ENCODE data around the gene MDH1B. TPM values are rescaled to one million over a fixed set of nuclear protein-coding genes. Genes with fewer than 3 reads are reported as not detected.

Gene MDH1B
- total RNA-seq, 1 experiment from 2014 or later, result 1.3 TPM

DNA sequence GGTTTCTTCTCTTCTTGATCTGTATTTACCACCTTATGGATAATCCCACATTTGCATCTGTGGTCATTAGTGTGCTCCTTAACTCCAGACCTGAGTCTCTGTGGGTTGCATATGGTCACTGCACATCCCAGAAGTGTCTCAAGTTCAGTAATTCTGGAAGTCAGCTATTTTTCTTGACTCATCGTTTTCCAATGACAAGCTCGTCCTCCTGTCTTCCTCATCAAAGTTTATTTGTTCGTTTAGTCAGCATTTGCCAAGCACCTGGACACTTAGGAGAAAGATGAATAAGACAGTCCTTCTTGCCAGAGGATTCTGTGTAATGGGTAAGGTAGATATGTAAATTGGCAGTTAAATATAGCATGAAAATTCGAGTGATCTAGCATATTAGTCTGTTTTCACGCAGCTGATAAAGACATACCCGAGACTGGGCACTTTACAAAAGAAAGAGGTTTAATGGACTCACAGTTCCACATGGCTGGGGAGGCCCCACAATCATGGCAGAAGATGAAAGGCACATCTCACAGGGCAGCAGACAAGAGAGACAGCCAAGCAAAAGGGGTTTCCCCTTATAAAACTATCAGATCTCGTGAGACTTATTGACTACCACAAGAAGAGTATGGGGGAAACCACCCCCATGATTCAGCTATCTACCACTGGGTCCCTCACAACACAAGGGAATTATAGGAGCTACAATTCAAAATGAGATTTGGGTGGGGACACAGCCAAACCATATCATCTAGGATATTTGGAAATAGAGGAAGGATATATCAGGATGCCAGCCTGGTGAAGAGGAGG is 19.6 kb upstream of the MDH1B start:
- no peak overlapping the region for H2BK12ac ChIP-seq (ENCODE audit: insufficient read length, low read depth, low read length)
- no peak overlapping the region for H3K4me2 ChIP-seq (ENCODE audit: insufficient read depth, insufficient read length, low read length)
- no peak overlapping the region for H2AK5ac ChIP-seq (ENCODE audit: insufficient read length, low read length)
- no CpG with 5 or more reads among the region's 7 CpGs for WGBS (ENCODE audit: extremely low coverage, insufficient read length, low lambda C conversion rate)
- H3K79me2 ChIP-seq (ENCODE audit: insufficient read depth, low read length), result no peaks in the 10 kb centered on the region
- no peaks in the 10 kb centered on the region for H3K9me3 Mint-ChIP-seq
- H3K18ac ChIP-seq (ENCODE audit: insufficient read length, low read depth, low read length), result no peak overlapping the region
- no peak overlapping the region for H2BK120ac ChIP-seq (ENCODE audit: low read depth, low read length, poor library complexity, severe bottlenecking)
- H3K23ac ChIP-seq (ENCODE audit: insufficient read length, low read depth, low read length), result no peak overlapping the region
- no peak overlapping the region for H3K9ac ChIP-seq (ENCODE audit: extremely low read depth, insufficient read length, low read length)
- H4K91ac ChIP-seq (ENCODE audit: insufficient read length, low read depth, low read length), result no peak overlapping the region
- no peak overlapping the region for H4K5ac ChIP-seq (ENCODE audit: insufficient read length, low read depth, low read length)
- no peak overlapping the region for H2BK5ac ChIP-seq (ENCODE audit: insufficient read length, low read length)
- no peak overlapping the region for H3K4ac ChIP-seq (ENCODE audit: low read depth, low read length)
- no peak overlapping the region for H2BK20ac ChIP-seq (ENCODE audit: low read depth, low read length, poor library complexity, severe bottlenecking)
- no peak overlapping the region for H3K27ac Mint-ChIP-seq
- H3K27me3 Mint-ChIP-seq (ENCODE audit: low read depth), result no peaks in the 10 kb centered on the region
- H3K4me3 Mint-ChIP-seq, result no peak overlapping the region
- H3K79me1 ChIP-seq (ENCODE audit: insufficient read depth, low read depth, low read length, poor library complexity, severe bottlenecking), result peaks cover 2% of the 10 kb centered on the region
- TF ChIP-seq, protein P1, sequence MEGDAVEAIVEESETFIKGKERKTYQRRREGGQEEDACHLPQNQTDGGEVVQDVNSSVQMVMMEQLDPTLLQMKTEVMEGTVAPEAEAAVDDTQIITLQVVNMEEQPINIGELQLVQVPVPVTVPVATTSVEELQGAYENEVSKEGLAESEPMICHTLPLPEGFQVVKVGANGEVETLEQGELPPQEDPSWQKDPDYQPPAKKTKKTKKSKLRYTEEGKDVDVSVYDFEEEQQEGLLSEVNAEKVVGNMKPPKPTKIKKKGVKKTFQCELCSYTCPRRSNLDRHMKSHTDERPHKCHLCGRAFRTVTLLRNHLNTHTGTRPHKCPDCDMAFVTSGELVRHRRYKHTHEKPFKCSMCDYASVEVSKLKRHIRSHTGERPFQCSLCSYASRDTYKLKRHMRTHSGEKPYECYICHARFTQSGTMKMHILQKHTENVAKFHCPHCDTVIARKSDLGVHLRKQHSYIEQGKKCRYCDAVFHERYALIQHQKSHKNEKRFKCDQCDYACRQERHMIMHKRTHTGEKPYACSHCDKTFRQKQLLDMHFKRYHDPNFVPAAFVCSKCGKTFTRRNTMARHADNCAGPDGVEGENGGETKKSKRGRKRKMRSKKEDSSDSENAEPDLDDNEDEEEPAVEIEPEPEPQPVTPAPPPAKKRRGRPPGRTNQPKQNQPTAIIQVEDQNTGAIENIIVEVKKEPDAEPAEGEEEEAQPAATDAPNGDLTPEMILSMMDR (conservative IDR thresholded peaks at IDR 0.05), result no peak
- DNase-seq, result no peak
- no peak overlapping the region for H3K14ac ChIP-seq (ENCODE audit: insufficient read depth, low read length)
- peaks cover 0 to 3% of the 10 kb centered on the region in 2 experiments; a peak in 1 of 4 replicates for H3K4me1 Mint-ChIP-seq
- no peaks in the 10 kb centered on the region for H3K27me3 ChIP-seq (ENCODE audit: insufficient read depth, low read length)
- H3K4me1 ChIP-seq (ENCODE audit: insufficient read depth, low read length), result no peaks in the 10 kb centered on the region
- no peaks in the 10 kb centered on the region for H4K20me1 ChIP-seq (ENCODE audit: control insufficient read depth, insufficient read depth, insufficient read length)
- H3K36me3 Mint-ChIP-seq (ENCODE audit: insufficient read depth in 1 of 3, low read depth in 3 of 3), result peaks cover 25 to 62% (median 53%) of the 10 kb centered on the region in 3 experiments
- no peak overlapping the region for H4K8ac ChIP-seq (replicated peaks; ENCODE audit: insufficient read length, low read depth, low read length)
- H3K56ac ChIP-seq (ENCODE audit: insufficient read length, low read depth, low read length), result no peak overlapping the region
- H2BK15ac ChIP-seq (ENCODE audit: low read depth, low read length), result no peak overlapping the region
- H3K27ac ChIP-seq (ENCODE audit: insufficient read length, low read depth, low read length), result no peak overlapping the region
- H3K23me2 ChIP-seq (ENCODE audit: insufficient read length, low read depth, low read length, poor library complexity, severe bottlenecking), result no peaks in the 10 kb centered on the region
- no peak overlapping the region for H2AFZ ChIP-seq (ENCODE audit: low read length)
- H3T11ph ChIP-seq (ENCODE audit: low read length), result no peak overlapping the region
- no peaks in the 10 kb centered on the region for H3K9me3 ChIP-seq (ENCODE audit: control insufficient read depth, low read depth, low read length)
